HEK293 (cell line): Measurements from ENCODE around the gene ELANE.

Source experiments
- GFI1B ChIP-seq: fragments of 450-650 bp; formaldehyde crosslinking; IDR thresholded peaks from 2 replicates; pipeline ENCODE4 v1.5.1; 2016; ENCODE audit warnings: missing biosample characterization, missing genetic modification characterization
- ZNF266 ChIP-seq: fragments of 450-650 bp; formaldehyde crosslinking; IDR thresholded peaks from 2 replicates; pipeline ENCODE4 v1.5.1; 2016; ENCODE audit warnings: missing biosample characterization, missing genetic modification characterization, low read depth
- ZNF391 ChIP-seq: fragments of 450-650 bp; formaldehyde crosslinking; IDR thresholded peaks from 2 replicates; pipeline ENCODE4 v1.5.1; 2016; ENCODE audit warnings: low read depth, missing biosample characterization, missing genetic modification characterization, borderline replicate concordance
- TF ChIP-seq, protein P1 (sequence below): fragments of 450-650 bp; formaldehyde crosslinking; IDR thresholded peaks from 2 replicates; pipeline ENCODE4 v1.5.1; 2016; ENCODE audit warnings: missing biosample characterization, missing genetic modification characterization, borderline replicate concordance

DNA sequence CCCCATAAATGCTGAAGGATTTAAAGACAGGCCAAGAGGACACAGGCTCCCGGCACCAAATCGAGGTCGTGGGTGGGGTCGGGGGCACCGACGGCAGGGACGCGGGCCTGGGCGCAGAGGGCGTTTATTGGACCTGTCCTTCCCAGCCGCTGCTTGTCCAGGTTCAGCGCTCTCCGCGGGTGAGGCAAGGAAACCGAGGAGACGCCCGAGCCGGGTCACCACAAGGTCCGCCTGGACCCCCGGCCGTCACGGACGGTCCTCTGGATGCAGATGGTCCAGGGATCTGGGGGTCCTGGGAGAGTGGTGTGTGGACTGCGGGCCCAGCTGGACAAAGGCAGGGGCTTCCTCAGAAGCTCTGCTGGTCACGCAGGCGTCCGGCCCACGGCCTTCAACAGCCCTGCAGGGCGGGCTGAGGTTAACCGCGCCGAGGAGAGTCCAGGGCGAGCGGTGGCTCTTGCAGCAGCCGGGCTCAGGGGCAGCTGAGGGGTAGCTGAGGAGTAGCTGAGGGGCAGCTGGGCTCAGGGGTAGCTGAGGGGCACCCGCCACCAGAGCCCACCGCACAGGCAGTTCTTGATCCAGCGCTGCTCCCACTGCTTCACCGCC lies 15.9 kb downstream of the ELANE start:
- TF ChIP-seq GFI1B (tag by site-specific recombination): no peak
- no peak for TF ChIP-seq ZNF266 (tag by site-specific recombination)
- TF ChIP-seq, protein P1, sequence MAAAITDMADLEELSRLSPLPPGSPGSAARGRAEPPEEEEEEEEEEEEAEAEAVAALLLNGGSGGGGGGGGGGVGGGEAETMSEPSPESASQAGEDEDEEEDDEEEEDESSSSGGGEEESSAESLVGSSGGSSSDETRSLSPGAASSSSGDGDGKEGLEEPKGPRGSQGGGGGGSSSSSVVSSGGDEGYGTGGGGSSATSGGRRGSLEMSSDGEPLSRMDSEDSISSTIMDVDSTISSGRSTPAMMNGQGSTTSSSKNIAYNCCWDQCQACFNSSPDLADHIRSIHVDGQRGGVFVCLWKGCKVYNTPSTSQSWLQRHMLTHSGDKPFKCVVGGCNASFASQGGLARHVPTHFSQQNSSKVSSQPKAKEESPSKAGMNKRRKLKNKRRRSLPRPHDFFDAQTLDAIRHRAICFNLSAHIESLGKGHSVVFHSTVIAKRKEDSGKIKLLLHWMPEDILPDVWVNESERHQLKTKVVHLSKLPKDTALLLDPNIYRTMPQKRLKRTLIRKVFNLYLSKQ (tag by site-specific recombination): no peak
- no peak for TF ChIP-seq ZNF391 (tag by site-specific recombination)
